Mammary epithelial cell (primary cell): ENCODE results near the gene GPALPP1.

Experiments
- CTCF ChIP-seq, 2 donors: IDR thresholded peaks in 1 of 2; conservative IDR thresholded peaks in 1 of 2; 2 replicates each; pipeline ENCODE4 v1.5.1; 2011 to 2012; ENCODE audit warnings: inconsistent platforms in 2 of 2, low read length in 2 of 2, mild to moderate bottlenecking in 2 of 2, control low read depth in 1 of 2, low read depth in 1 of 2; ENCODE audit not compliant: insufficient read depth in 1 of 2; ENCODE audit errors: extremely low read depth in 1 of 2
- EZH2 ChIP-seq: IDR thresholded peaks from 2 replicates; pipeline ENCODE4 v1.6.1; 2012; ENCODE audit warnings: low read length, inconsistent platforms, borderline replicate concordance

GRCh38 chr13:44954224-44954623 is 35.1 kb upstream of the GPALPP1 start:
- TF ChIP-seq CTCF (conservative IDR thresholded peaks at IDR 0.05 in 1 of 2, IDR thresholded peaks at IDR 0.05 in 1 of 2; ENCODE audit: extremely low read depth in 1 of 2, insufficient read depth in 1 of 2, low read depth in 1 of 2, low read length in 2 of 2) (no peak), EZH2 (no peak)
